HepG2 (cell line): ENCODE measurements around the gene XRN1. TPM values are rescaled to one million over a fixed set of nuclear protein-coding genes. Genes with fewer than 3 reads are reported as not detected.
A peak's percentile ranks its signal among the peaks of the same experiment; 100 is the strongest.

Source experiments
- CREB1 ChIP-seq, 2 experiments: fragments of 450-650 bp in 1 of 2; IDR thresholded peaks; 2 replicates each; pipeline ENCODE4 v1.6.1; 2016 to 2017; ENCODE audit warnings: control low read depth in 1 of 2, mild to moderate bottlenecking in 1 of 2, missing compliant biosample characterization in 1 of 2, missing genetic modification characterization in 1 of 2
- EP300 ChIP-seq, 3 experiments: sonication (generic) in 1 of 3; formaldehyde crosslinking in 1 of 3; IDR thresholded peaks; 2 replicates each; pipeline versions ENCODE4 v1.5.1 to v1.6.1; 2011 to 2020; ENCODE audit warnings: low read depth in 2 of 3, low read length in 2 of 3, borderline replicate concordance in 1 of 3, improper control_type of control experiment in 1 of 3, mild to moderate bottlenecking in 1 of 3, missing genetic modification reagents in 1 of 3, moderate library complexity in 1 of 3
- GATAD2A ChIP-seq: IDR thresholded peaks from 2 replicates; pipeline ENCODE4 v1.6.1; 2016
- HNF4G ChIP-seq, 2 experiments: sonication (generic) in 1 of 2; formaldehyde crosslinking in 1 of 2; IDR thresholded peaks; 2 replicates each; pipeline versions ENCODE4 v1.4.0 to v1.6.1; 2011 to 2020; ENCODE audit warnings: borderline replicate concordance in 2 of 2, low read depth in 2 of 2, mild to moderate bottlenecking in 2 of 2, low read length in 1 of 2, missing genetic modification reagents in 1 of 2, moderate library complexity in 1 of 2
- ISX ChIP-seq: sonication (generic); formaldehyde crosslinking; conservative IDR thresholded peaks from 2 replicates; pipeline ENCODE4 v1.5.0; 2020; ENCODE audit warnings: missing genetic modification reagents
- SOX5 ChIP-seq: IDR thresholded peaks from 2 replicates; pipeline ENCODE4 v1.6.1; 2016; ENCODE audit warnings: borderline replicate concordance
- TGIF2 ChIP-seq: IDR thresholded peaks from 2 replicates; pipeline ENCODE4 v1.6.1; 2016; ENCODE audit warnings: control low read depth, missing compliant biosample characterization
- TOE1 ChIP-seq: sonication (generic); formaldehyde crosslinking; IDR thresholded peaks from 2 replicates; pipeline ENCODE4 v1.4.0; 2020; ENCODE audit warnings: mild to moderate bottlenecking, missing genetic modification reagents
- ZHX2 ChIP-seq, 2 experiments: sonication (generic) in 1 of 2; formaldehyde crosslinking in 1 of 2; IDR thresholded peaks; 2 replicates each; pipeline versions ENCODE4 v1.6.1 to v1.9.0; 2014 to 2022; ENCODE audit warnings: antibody characterized with exemption in 1 of 2, borderline replicate concordance in 1 of 2, inconsistent platforms in 1 of 2, low read depth in 1 of 2, missing genetic modification reagents in 1 of 2
- polyA plus RNA-seq, 8 experiments: library from polyadenylated mRNA; depleted of rRNA in 3 of 8; stranded (reverse) in 7 of 8; unstranded in 1 of 8; fragments of >200 nt; fragmentation: Illumina TruSeq in 4 of 8; extraction: Trizol in 4 of 8; gene quantifications; 2 replicates each; pipeline versions ENCODE4 v1.2.1 to v1.2.3, GENCODE V29; 2011 to 2016; ENCODE audit warnings: low read depth in 4 of 8, missing spikeins in 1 of 8, mixed read lengths in 1 of 8; ENCODE audit not compliant: insufficient read depth in 1 of 8
- total RNA-seq, 5 experiments: library from RNA; depleted of rRNA; stranded (reverse); fragments of >200 nt; fragmentation: Illumina TruSeq; extraction: Trizol; gene quantifications; 2 replicates each; pipeline ENCODE4 v1.2.3, GENCODE V29; 2016; ENCODE audit warnings: low read depth in 1 of 5
- TF ChIP-seq, protein P1 (sequence below): sonication (generic); formaldehyde crosslinking; IDR thresholded peaks from 2 replicates; pipeline ENCODE4 v1.4.0; 2020; ENCODE audit warnings: missing genetic modification reagents
- TF ChIP-seq, protein P2 (sequence below): sonication (generic); formaldehyde crosslinking; IDR thresholded peaks from 2 replicates; pipeline ENCODE4 v1.5.0; 2020; ENCODE audit warnings: mild to moderate bottlenecking, missing genetic modification reagents, borderline replicate concordance

XRN1 gene
- total and polyA plus RNA-seq, 2 of the 13 experiments (the other 11 are each of a cell fraction or from before 2014, with no cell fraction given): 13.2 to 13.3 TPM

DNA sequence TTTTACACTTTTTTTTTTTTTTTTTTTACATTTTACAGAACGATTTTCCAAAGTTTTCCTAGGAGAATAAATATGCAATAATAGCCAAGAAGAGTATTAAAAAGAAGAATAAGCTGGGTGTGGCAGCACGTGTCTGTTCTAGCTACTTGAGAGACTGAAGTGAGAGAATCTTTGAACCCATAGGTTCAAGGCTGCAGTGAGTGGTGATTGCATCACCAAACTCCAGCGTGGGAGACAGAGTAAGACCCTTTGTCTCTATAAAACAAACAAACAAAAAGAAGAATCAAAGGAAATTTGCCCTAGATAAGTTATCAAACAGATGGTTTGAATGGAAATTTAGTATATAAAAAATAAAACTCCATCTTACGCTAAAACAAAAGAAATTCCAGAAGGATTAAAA lies 13.3 kb downstream of the XRN1 start (continued):
- TF ChIP-seq, protein P1, sequence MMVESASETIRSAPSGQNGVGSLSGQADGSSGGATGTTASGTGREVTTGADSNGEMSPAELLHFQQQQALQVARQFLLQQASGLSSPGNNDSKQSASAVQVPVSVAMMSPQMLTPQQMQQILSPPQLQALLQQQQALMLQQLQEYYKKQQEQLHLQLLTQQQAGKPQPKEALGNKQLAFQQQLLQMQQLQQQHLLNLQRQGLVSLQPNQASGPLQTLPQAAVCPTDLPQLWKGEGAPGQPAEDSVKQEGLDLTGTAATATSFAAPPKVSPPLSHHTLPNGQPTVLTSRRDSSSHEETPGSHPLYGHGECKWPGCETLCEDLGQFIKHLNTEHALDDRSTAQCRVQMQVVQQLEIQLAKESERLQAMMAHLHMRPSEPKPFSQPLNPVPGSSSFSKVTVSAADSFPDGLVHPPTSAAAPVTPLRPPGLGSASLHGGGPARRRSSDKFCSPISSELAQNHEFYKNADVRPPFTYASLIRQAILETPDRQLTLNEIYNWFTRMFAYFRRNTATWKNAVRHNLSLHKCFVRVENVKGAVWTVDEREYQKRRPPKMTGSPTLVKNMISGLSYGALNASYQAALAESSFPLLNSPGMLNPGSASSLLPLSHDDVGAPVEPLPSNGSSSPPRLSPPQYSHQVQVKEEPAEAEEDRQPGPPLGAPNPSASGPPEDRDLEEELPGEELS: 0 out of 2 replicates have a peak, but pooled peaks have one; percentile 19
- TF ChIP-seq TGIF2 (CRISPR knock-in tag) (no peak), SOX5 (CRISPR knock-in tag) (peak; percentile 67; the same call in 1 of the 2 replicates), GATAD2A (CRISPR knock-in tag) (peak; percentile 83), HNF4G (IDR thresholded peaks at IDR 0.05; ENCODE audit: borderline replicate concordance, low read depth, low read length) (0 out of 2 replicates have a peak, but pooled peaks have one; percentile 15), HNF4G (CRISPR knock-in tag; IDR thresholded peaks at IDR 0.05; ENCODE audit: borderline replicate concordance, low read depth) (no peak), EP300 (IDR thresholded peaks at IDR 0.05; ENCODE audit: low read depth in 2 of 2, low read length in 2 of 2) (peak in 1 of 2 experiments; percentile 22; a peak in 1 of 4 replicates), EP300 (CRISPR knock-in tag; IDR thresholded peaks at IDR 0.05; ENCODE audit: borderline replicate concordance) (no peak), ZHX2 (IDR thresholded peaks at IDR 0.05; ENCODE audit: low read depth) (no peak), ZHX2 (CRISPR knock-in tag; IDR thresholded peaks at IDR 0.05; ENCODE audit: borderline replicate concordance) (no peak), ISX (CRISPR knock-in tag) (no peak), CREB1 (IDR thresholded peaks at IDR 0.05) (no peak), CREB1 (CRISPR knock-in tag; IDR thresholded peaks at IDR 0.05) (no peak), TOE1 (CRISPR knock-in tag) (no peak)
- TF ChIP-seq, protein P2, sequence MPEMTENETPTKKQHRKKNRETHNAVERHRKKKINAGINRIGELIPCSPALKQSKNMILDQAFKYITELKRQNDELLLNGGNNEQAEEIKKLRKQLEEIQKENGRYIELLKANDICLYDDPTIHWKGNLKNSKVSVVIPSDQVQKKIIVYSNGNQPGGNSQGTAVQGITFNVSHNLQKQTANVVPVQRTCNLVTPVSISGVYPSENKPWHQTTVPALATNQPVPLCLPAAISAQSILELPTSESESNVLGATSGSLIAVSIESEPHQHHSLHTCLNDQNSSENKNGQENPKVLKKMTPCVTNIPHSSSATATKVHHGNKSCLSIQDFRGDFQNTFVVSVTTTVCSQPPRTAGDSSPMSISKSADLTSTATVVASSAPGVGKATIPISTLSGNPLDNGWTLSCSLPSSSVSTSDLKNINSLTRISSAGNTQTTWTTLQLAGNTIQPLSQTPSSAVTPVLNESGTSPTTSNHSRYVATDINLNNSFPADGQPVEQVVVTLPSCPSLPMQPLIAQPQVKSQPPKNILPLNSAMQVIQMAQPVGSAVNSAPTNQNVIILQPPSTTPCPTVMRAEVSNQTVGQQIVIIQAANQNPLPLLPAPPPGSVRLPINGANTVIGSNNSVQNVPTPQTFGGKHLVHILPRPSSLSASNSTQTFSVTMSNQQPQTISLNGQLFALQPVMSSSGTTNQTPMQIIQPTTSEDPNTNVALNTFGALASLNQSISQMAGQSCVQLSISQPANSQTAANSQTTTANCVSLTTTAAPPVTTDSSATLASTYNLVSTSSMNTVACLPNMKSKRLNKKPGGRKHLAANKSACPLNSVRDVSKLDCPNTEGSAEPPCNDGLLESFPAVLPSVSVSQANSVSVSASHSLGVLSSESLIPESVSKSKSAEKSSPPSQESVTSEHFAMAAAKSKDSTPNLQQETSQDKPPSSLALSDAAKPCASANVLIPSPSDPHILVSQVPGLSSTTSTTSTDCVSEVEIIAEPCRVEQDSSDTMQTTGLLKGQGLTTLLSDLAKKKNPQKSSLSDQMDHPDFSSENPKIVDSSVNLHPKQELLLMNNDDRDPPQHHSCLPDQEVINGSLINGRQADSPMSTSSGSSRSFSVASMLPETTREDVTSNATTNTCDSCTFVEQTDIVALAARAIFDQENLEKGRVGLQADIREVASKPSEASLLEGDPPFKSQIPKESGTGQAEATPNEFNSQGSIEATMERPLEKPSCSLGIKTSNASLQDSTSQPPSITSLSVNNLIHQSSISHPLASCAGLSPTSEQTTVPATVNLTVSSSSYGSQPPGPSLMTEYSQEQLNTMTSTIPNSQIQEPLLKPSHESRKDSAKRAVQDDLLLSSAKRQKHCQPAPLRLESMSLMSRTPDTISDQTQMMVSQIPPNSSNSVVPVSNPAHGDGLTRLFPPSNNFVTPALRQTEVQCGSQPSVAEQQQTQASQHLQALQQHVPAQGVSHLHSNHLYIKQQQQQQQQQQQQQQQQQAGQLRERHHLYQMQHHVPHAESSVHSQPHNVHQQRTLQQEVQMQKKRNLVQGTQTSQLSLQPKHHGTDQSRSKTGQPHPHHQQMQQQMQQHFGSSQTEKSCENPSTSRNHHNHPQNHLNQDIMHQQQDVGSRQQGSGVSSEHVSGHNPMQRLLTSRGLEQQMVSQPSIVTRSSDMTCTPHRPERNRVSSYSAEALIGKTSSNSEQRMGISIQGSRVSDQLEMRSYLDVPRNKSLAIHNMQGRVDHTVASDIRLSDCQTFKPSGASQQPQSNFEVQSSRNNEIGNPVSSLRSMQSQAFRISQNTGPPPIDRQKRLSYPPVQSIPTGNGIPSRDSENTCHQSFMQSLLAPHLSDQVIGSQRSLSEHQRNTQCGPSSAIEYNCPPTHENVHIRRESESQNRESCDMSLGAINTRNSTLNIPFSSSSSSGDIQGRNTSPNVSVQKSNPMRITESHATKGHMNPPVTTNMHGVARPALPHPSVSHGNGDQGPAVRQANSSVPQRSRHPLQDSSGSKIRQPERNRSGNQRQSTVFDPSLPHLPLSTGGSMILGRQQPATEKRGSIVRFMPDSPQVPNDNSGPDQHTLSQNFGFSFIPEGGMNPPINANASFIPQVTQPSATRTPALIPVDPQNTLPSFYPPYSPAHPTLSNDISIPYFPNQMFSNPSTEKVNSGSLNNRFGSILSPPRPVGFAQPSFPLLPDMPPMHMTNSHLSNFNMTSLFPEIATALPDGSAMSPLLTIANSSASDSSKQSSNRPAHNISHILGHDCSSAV (CRISPR knock-in tag): no peak
